Measurements from ENCODE around the gene MRPL38.

MRPL38 gene

GRCh38 chr17:75894049-75894733 lies 10.5 kb downstream of the MRPL38 start:
- TF ChIP-seq, protein P1, sequence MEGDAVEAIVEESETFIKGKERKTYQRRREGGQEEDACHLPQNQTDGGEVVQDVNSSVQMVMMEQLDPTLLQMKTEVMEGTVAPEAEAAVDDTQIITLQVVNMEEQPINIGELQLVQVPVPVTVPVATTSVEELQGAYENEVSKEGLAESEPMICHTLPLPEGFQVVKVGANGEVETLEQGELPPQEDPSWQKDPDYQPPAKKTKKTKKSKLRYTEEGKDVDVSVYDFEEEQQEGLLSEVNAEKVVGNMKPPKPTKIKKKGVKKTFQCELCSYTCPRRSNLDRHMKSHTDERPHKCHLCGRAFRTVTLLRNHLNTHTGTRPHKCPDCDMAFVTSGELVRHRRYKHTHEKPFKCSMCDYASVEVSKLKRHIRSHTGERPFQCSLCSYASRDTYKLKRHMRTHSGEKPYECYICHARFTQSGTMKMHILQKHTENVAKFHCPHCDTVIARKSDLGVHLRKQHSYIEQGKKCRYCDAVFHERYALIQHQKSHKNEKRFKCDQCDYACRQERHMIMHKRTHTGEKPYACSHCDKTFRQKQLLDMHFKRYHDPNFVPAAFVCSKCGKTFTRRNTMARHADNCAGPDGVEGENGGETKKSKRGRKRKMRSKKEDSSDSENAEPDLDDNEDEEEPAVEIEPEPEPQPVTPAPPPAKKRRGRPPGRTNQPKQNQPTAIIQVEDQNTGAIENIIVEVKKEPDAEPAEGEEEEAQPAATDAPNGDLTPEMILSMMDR (IDR thresholded peaks at IDR 0.05; ENCODE audit: extremely low read depth, insufficient read depth, missing control alignments), result no peak
- in situ Hi-C loops (cut with MboI; ENCODE audit: low pct_unique_long_range_greater_than_20kb, low sequenced_read_pairs, unreplicated experiment), result no loop called here
- no peak for DNase-seq (ENCODE audit: low spot score)

DNA sequence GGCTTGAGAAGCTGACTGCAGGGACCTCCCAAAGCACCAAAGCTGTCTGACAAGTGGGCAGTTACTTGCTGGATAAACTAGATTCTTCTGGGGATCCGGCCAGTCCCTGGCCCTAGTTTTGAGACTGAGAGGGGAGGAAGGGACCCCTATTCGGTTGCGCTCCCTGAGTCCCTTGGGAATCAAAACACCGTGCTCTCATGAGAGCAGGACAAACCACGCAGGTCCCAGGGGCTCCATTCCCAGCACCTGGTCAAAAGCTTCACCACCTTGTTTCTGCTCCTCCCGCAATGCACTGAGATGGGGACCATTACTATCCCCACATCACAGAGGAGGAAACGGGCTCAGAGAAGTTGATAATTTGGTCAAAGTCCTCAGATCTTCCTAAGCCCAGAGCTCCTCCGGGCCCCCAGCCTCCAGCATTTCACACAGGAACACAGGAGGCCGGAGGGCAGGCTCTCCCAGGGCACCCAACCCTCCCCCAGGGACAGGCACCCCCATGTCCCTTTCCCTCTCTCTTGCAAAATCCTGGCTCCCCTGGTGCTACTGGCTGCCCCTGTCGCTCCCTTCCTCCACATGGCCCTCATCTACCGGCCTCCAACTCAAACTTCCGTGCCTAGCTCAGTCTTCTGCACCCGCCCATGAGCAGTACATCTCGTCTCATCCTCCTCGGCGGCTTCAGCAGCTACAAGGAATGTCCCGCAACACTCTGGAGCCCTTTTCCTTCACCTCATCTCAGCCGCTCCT lies 11.2 kb downstream of the MRPL38 start:
- in situ Hi-C loops (cut with MboI; ENCODE audit: low pct_unique_long_range_greater_than_20kb, low sequenced_read_pairs, unreplicated experiment), result no loop called here
- TF ChIP-seq, protein P1 (IDR thresholded peaks at IDR 0.05; ENCODE audit: extremely low read depth, insufficient read depth, missing control alignments), result no peak
- no peak for DNase-seq (ENCODE audit: low spot score)

DNA sequence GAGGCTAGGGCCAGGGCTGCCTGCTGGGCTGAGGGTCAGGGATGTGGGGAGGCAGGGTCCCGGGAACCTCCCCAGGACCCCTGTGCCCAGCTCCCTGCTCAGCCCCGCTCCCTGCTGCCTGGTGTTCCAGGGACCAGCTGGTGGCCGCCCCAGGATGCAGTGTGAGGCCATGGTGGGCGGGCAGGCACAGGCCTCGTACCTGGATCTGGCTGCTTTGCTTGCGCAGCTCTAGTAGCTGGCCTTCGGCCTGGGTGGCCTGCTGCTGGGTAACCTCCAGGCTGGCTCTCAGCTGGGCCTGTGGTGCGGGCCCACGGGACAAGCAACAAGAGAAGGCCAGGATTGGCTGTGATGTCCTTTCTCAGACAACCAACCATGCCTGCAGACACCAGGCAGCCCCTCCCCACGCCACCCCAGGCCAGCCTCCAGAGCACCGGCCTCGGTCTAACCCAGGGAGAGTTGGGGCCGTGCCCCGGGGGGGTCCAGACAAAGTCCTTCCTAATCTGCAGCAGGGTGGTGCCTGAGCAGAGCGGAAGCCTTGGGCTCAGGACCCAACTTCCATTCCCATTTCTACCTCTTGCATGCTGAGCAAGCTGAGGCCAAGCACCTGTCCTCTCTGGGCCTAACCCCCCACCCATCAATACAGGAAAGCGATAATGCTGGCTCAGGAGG lies 12.0 kb downstream of the MRPL38 start:
- in situ Hi-C loops (cut with MboI; ENCODE audit: low pct_unique_long_range_greater_than_20kb, low sequenced_read_pairs, unreplicated experiment), result no loop called here
- DNase-seq (ENCODE audit: low spot score), result no peak
- TF ChIP-seq, protein P1 (IDR thresholded peaks at IDR 0.05; ENCODE audit: extremely low read depth, insufficient read depth, missing control alignments), result no peak

DNA sequence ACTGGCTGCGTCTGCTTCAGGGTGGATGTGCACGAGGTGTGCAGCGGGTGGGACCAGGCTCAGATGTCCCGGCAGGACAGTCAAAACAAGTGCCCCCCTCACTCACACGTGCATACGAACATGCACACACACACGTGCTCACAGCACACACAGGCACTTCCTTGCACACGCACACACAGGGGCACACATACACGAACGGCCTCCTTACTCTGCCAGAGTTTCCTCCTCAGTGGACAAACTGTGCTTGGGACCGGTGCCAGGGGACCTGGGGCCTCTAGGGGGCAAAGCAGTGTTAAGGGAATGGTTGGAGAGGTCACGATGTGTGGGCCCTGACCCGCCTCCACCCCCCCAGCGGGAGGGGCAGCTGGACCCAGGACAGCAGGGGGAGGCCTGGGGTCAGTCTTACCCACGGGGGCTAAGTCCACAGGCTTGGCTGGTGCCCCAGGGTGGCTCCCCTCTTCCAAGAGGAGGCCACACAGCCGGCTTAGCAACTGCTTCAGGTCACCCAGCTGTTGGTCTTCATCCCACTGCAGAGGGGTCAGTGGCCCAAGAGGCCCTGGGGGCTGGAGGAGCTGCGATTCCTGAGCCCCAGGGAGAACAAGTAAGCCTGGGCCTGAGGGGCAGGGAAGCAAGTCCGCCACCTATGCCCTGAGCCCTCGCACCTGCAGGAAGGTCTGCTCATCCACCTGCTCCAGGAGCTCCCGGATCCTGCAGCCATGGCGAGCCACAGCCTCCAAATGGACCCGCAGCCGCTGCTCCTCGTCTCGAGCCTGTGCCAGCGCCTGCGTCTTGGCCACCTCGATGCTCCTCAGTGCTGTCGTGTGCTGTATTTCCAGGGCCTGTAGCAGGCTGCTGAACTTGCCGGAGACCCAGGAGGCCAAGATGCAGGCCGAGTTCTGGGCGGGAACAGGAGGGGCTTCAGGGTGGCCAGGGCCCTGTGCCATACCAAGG lies 12.8 kb downstream of the MRPL38 start:
- in situ Hi-C loops (cut with MboI; ENCODE audit: low pct_unique_long_range_greater_than_20kb, low sequenced_read_pairs, unreplicated experiment), result no loop called here
- TF ChIP-seq, protein P1 (IDR thresholded peaks at IDR 0.05; ENCODE audit: extremely low read depth, insufficient read depth, missing control alignments), result no peak
- no peak for DNase-seq (ENCODE audit: low spot score)

- DNase-seq (ENCODE audit: low spot score), result no peak
- in situ Hi-C loops (cut with MboI; ENCODE audit: low pct_unique_long_range_greater_than_20kb, low sequenced_read_pairs, unreplicated experiment), result no loop called here
- TF ChIP-seq, protein P1 (IDR thresholded peaks at IDR 0.05; ENCODE audit: extremely low read depth, insufficient read depth, missing control alignments), result no peak
Observed at GRCh38 chr17:75891022-75891604, 13.6 kb downstream of the MRPL38 start.

All from GM13977 (cell line).